ENCODE measurements around the gene ZNF143. TPM values are rescaled to one million over a fixed set of nuclear protein-coding genes. Genes with fewer than 3 reads are reported as not detected.
"Not testable (repeated sequence)": the region's sequence is repeated elsewhere in the genome, so short reads cannot be mapped to it uniquely, and the experiment has no call there.

ZNF143 gene
- total and polyA plus RNA-seq, 7 donors = 13.2 to 48.4 (median 20.2) TPM

DNA sequence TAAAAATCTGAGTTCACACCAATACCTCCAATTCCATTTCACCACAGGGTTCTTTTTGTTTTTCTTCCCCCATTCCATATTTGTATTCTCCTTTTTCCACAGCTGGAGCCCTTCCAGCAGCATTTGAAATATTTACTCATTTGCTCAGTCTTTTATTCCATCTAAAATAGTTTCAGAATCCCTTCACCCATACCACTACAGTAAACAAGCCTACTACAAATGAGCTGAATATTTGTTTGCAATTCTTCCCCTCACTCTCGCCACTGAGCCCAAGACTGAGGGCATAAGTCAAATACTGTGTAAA lies 46.4 kb downstream of the ZNF143 start:
- intact Hi-C loops (cut with DNase I) = loop anchor here (10.0 kb wide), 1 partner anchor 342 kb away; no protein-coding TSS in a partner anchor
- Histone ChIP-seq H3K4me3 (no peak overlapping the region), H3K9me3 (no peaks in the 10 kb centered on the region), H3K36me3 (peaks cover 0 to 44% (median 5%) of the 10 kb centered on the region in 4 donors), H3K27ac (no peak overlapping the region), H3K27me3 (no peaks in the 10 kb centered on the region), H3K4me1 (peaks cover 0 to 9% (median 6%) of the 10 kb centered on the region in 4 donors)
- TF ChIP-seq CTCF (IDR thresholded peaks at IDR 0.05) (no peak), POLR2AphosphoS5 (IDR thresholded peaks at IDR 0.05) (no peak), POLR2A (IDR thresholded peaks at IDR 0.05) (no peak), EP300 (IDR thresholded peaks at IDR 0.05) (no peak)
- 78 to 88% methylated on average over 1 of the region's 1 CpG for WGBS, 2 donors
- no peak for DNase-seq

- Histone ChIP-seq H3K4me1 (peaks cover 0 to 9% (median 6%) of the 10 kb centered on the region in 4 donors), H3K27ac (no peak overlapping the region), H3K27me3 (no peaks in the 10 kb centered on the region), H3K4me3 (no peak overlapping the region), H3K36me3 (peaks cover 7 to 46% (median 9%) of the 10 kb centered on the region in 4 donors), H3K9me3 (no peaks in the 10 kb centered on the region)
- intact Hi-C loops (cut with DNase I) = loop anchor here (10.0 kb wide), 1 partner anchor 344 kb away; no protein-coding TSS in a partner anchor
- no peak for DNase-seq
- 90 to 99% methylated on average over 2 of the region's 2 CpGs for WGBS, 2 donors
- TF ChIP-seq POLR2AphosphoS5 (IDR thresholded peaks at IDR 0.05) (no peak), POLR2A (IDR thresholded peaks at IDR 0.05) (no peak), EP300 (IDR thresholded peaks at IDR 0.05) (no peak), CTCF (IDR thresholded peaks at IDR 0.05) (no peak)
These were observed 48.2 kb downstream of the ZNF143 start for GRCh38 chr11:9509041-9509440.

DNA sequence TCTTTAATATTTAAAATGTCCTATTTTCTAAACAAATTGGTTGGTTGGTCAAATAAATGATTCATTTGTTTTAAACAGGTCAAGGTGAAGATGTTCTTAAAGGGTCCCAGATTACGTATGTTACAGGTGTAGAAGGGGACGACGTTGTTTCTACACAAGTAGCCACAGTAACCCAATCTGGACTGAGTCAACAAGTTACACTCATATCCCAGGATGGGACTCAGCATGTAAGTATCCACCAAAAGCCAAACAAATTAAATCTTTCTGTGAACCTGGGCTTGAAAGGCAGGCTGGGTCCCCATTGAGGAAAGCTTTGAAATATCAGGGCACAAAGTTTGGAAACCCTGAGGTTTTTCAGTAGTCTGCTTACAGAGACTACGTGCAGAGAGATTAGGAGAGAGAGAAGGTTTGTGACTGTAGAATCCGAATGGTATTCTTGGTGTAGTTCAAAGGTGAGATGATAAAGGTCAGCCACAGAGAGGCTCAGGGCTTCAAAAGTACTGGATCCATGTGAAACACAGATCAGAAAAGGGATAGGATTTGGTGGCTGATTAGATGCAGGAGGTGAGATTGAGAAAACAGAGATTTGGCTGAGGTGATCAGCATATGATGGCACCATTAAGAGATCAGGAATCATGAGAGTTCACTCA lies 51.7 kb downstream of the ZNF143 start:
- 95% methylated on average over 5 of the region's 5 CpGs for WGBS, 2 donors
- no peaks in the 10 kb centered on the region for H3K4me1 ChIP-seq
- TF ChIP-seq POLR2AphosphoS5 (IDR thresholded peaks at IDR 0.05) (no peak), EP300 (IDR thresholded peaks at IDR 0.05) (no peak), CTCF (IDR thresholded peaks at IDR 0.05) (no peak), POLR2A (IDR thresholded peaks at IDR 0.05) (no peak)
- intact Hi-C loops (cut with DNase I) = no loop called here
- H3K4me3 ChIP-seq = no peak overlapping the region
- H3K9me3 ChIP-seq = no peaks in the 10 kb centered on the region
- H3K27ac ChIP-seq = no peak overlapping the region
- peaks cover 7 to 79% (median 19%) of the 10 kb centered on the region in 4 donors for H3K36me3 ChIP-seq
- no peak for DNase-seq
- no peaks in the 10 kb centered on the region for H3K27me3 ChIP-seq

DNA sequence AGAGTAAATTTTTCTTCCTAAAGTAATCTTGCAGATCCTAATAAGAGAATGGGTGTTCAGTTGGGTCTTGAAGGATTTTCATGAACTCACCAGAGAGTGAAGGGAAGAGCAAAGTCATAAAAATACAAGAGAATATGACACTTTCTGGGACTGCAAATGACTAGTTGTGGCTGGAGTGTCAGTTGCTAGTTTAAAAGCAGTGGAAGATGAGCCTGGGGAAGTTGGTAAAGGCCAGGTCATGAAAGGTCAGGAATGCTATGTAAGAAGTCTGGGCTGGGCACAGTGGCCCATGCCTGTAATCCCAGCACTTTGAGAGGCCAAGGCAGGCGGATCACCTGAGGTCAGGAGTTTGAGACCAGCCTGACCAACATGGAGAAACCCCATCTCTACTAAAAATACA lies 53.8 kb downstream of the ZNF143 start:
- DNase-seq; H3K4me3 ChIP-seq; intact Hi-C loops (cut with DNase I); H3K9me3 ChIP-seq; H3K27me3 ChIP-seq; H3K27ac ChIP-seq: not testable (repeated sequence)
- Histone ChIP-seq H3K36me3 (peaks cover 7 to 71% (median 19%) of the 10 kb centered on the region in 4 donors), H3K4me1 (peaks cover 0 to 13% (median 3%) of the 10 kb centered on the region in 4 donors)
- WGBS, 2 donors = 97 to 100% methylated on average over 1 of the region's 1 CpG

GRCh38 chr11:9516113-9516512 lies 55.3 kb downstream of the ZNF143 start:
- 23 to 71% methylated on average over 4 of the region's 4 CpGs for WGBS, 2 donors
- H3K4me1 ChIP-seq = peaks cover 0 to 15% (median 4%) of the 10 kb centered on the region in 4 donors
- intact Hi-C loops (cut with DNase I) = no loop called here
- no peak for DNase-seq
- TF ChIP-seq POLR2AphosphoS5 (IDR thresholded peaks at IDR 0.05) (no peak), CTCF (IDR thresholded peaks at IDR 0.05) (no peak), POLR2A (IDR thresholded peaks at IDR 0.05) (no peak), EP300 (IDR thresholded peaks at IDR 0.05) (no peak)
- no peaks in the 10 kb centered on the region for H3K27me3 ChIP-seq
- no peaks in the 10 kb centered on the region for H3K9me3 ChIP-seq
- H3K4me3 ChIP-seq = no peak overlapping the region
- no peak overlapping the region for H3K27ac ChIP-seq
- H3K36me3 ChIP-seq = peaks cover 7 to 61% (median 17%) of the 10 kb centered on the region in 4 donors

Data from sigmoid colon (tissue), 7 donors.